HG02759 (cell line): Measurements from ENCODE around the gene LAMC1.

Source experiments
- ATAC-seq: cut with Tn5 transposase; IDR thresholded peaks from one replicate; pipeline ENCODE4 v1.9.1; 2021; ENCODE audit warnings: mild to moderate bottlenecking, moderate library complexity; ENCODE audit not compliant: unreplicated experiment

The LAMC1 gene

GRCh38 chr1:183075861-183076260, 52.6 kb downstream of the LAMC1 start:
- no peak for ATAC-seq

GRCh38 chr1:183077097-183077496, 53.9 kb downstream of the LAMC1 start:
- ATAC-seq = no peak

- no peak for ATAC-seq
These were observed 56.6 kb downstream of the LAMC1 start for GRCh38 chr1:183079712-183080388.

- no peak for ATAC-seq
These were observed 57.2 kb downstream of the LAMC1 start for GRCh38 chr1:183080406-183080805.

GRCh38 chr1:183081402-183082120, 58.3 kb downstream of the LAMC1 start:
- ATAC-seq = no peak

- no peak for ATAC-seq
These were observed 59.4 kb downstream of the LAMC1 start for GRCh38 chr1:183082650-183083049.

- no peak for ATAC-seq
These were observed 63.8 kb downstream of the LAMC1 start for GRCh38 chr1:183087001-183087400.

GRCh38 chr1:183089025-183089639, 65.9 kb downstream of the LAMC1 start:
- ATAC-seq = no peak

GRCh38 chr1:183090391-183091006, 67.3 kb downstream of the LAMC1 start:
- no peak for ATAC-seq

- no peak for ATAC-seq
These were observed 68.0 kb downstream of the LAMC1 start for GRCh38 chr1:183091181-183091580.

GRCh38 chr1:183092350-183092749, 69.1 kb downstream of the LAMC1 start:
- ATAC-seq = no peak

GRCh38 chr1:183093066-183093668, 69.9 kb downstream of the LAMC1 start:
- no peak for ATAC-seq

GRCh38 chr1:183093786-183094298, 70.6 kb downstream of the LAMC1 start:
- no peak for ATAC-seq

- ATAC-seq = no peak
These were observed 71.1 kb downstream of the LAMC1 start for GRCh38 chr1:183094351-183094750.

GRCh38 chr1:183096351-183096750, 73.1 kb downstream of the LAMC1 start:
- no peak for ATAC-seq

- ATAC-seq = no peak
These were observed 73.7 kb downstream of the LAMC1 start for GRCh38 chr1:183096894-183097293.

- ATAC-seq = no peak
These were observed 74.3 kb downstream of the LAMC1 start for GRCh38 chr1:183097438-183098051.

- no peak for ATAC-seq
These were observed 75.1 kb downstream of the LAMC1 start for GRCh38 chr1:183098317-183098716.

GRCh38 chr1:183100361-183100974, 77.2 kb downstream of the LAMC1 start:
- no peak for ATAC-seq

- ATAC-seq = no peak
These were observed 77.9 kb downstream of the LAMC1 start for GRCh38 chr1:183101081-183101480.
